HCT116 (cell line): ENCODE results near the gene C14orf180.

ENCODE experiments used
- CEBPB ChIP-seq: IDR thresholded peaks from 2 replicates; pipeline ENCODE4 v1.6.1; 2012; ENCODE audit warnings: low read depth
- ZNF274 ChIP-seq: fragments of 200-500 bp; sonication (Bioruptor generic); IDR thresholded peaks from 2 replicates; pipeline ENCODE4 v1.6.1; 2014; ENCODE audit warnings: mild to moderate bottlenecking, low read depth, low read length, inconsistent platforms
- TF ChIP-seq, protein P1 (sequence below), 3 experiments: fragments of 200-600 bp in 1 of 3; sonication (generic) in 1 of 3; IDR thresholded peaks in 2 of 3; conservative IDR thresholded peaks in 1 of 3; 2 replicates each; pipeline ENCODE4 v1.5.1; 2012 to 2017; ENCODE audit warnings: low read depth in 2 of 3, low read length in 2 of 3, antibody characterized with exemption in 1 of 3, borderline replicate concordance in 1 of 3, control low read depth in 1 of 3, mild to moderate bottlenecking in 1 of 3, mixed read lengths in 1 of 3, mixed run types in 1 of 3, moderate library complexity in 1 of 3; ENCODE audit not compliant: insufficient read depth in 1 of 3

DNA sequence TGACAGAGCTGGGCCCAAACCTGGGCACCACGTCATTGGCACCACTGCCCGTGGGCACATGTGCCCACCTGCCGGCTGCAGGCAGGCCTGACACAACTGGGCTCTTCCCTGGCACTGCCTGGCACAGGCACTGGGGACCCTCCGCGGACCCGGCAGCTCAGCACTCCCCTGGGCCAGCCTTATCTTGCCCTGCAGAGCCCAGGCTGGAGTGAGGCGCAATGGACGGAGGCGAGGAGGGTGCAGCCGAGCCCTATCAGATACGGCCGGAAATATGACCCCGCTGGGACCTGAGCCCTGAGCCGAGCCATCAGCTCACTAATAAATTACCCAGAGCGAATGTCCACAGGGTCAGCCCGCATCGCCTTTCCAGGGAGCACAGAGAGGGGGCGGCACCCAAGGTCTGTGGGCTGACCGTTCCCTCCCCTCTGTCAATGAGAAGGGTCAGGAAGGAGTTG is 1.7 kb upstream of the C14orf180 start:
- TF ChIP-seq CEBPB (no peak), ZNF274 (no peak)
- TF ChIP-seq, protein P1, sequence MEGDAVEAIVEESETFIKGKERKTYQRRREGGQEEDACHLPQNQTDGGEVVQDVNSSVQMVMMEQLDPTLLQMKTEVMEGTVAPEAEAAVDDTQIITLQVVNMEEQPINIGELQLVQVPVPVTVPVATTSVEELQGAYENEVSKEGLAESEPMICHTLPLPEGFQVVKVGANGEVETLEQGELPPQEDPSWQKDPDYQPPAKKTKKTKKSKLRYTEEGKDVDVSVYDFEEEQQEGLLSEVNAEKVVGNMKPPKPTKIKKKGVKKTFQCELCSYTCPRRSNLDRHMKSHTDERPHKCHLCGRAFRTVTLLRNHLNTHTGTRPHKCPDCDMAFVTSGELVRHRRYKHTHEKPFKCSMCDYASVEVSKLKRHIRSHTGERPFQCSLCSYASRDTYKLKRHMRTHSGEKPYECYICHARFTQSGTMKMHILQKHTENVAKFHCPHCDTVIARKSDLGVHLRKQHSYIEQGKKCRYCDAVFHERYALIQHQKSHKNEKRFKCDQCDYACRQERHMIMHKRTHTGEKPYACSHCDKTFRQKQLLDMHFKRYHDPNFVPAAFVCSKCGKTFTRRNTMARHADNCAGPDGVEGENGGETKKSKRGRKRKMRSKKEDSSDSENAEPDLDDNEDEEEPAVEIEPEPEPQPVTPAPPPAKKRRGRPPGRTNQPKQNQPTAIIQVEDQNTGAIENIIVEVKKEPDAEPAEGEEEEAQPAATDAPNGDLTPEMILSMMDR (IDR thresholded peaks at IDR 0.05 in 2 of 3, conservative IDR thresholded peaks at IDR 0.05 in 1 of 3; ENCODE audit: borderline replicate concordance in 1 of 3, insufficient read depth in 1 of 3, low read depth in 2 of 3, low read length in 2 of 3): no peak
